AG04449 (cell line): ENCODE data around the gene C15orf39.
"Not testable (repeated sequence)": the region's sequence is repeated elsewhere in the genome, so short reads cannot be mapped to it uniquely, and the experiment has no call there.

Experiments
- CTCF ChIA-PET: fragments of 350-600 bp; formaldehyde crosslinking; extraction: SDS; loops from one replicate; lab custom pipeline; 2021; ENCODE audit warnings: antibody characterized with exemption; lab: Yijun Ruan, JAX
- POLR2A ChIA-PET: fragments of 400-600, 350-600 bp; formaldehyde crosslinking; extraction: SDS; loops from one replicate; lab custom pipeline; 2020; ENCODE audit warnings: antibody characterized with exemption, inconsistent platforms; lab: Yijun Ruan, JAX
- DNase-seq: peaks from one replicate; pipeline ENCODE4 v3.0.0-alpha.2; 2010; ENCODE audit warnings: low read depth, low spot score
- H3K4me3 ChIP-seq: 2 replicates; pipeline ENCODE4 v1.5.1; 2011; ENCODE audit warnings: low read depth, mild to moderate bottlenecking, control low read depth, low read length
- CTCF ChIP-seq: IDR thresholded peaks from one replicate; pipeline ENCODE4 v1.5.1; 2011; ENCODE audit warnings: mild to moderate bottlenecking, moderate library complexity, low read length, control low read depth, inconsistent platforms; ENCODE audit not compliant: insufficient read depth; ENCODE audit errors: missing control alignments

Gene C15orf39

GRCh38 chr15:75249726-75250125 is 48.0 kb downstream of the C15orf39 start:
- ChIA-PET CTCF (interaction anchor here (1.4 to 1.6 kb wide), 2 partner anchors 9 to 46 kb away, joined by 3 to 4 read pairs; no protein-coding TSS in a partner anchor), POLR2A (no interaction called here)
- no peak for TF ChIP-seq CTCF
- no peak for DNase-seq
- no peak overlapping the region for H3K4me3 ChIP-seq

GRCh38 chr15:75251343-75251742 is 49.7 kb downstream of the C15orf39 start:
- H3K4me3 ChIP-seq, POLR2A ChIA-PET, CTCF ChIA-PET, DNase-seq: not testable (repeated sequence)

GRCh38 chr15:75252285-75252684 is 50.6 kb downstream of the C15orf39 start:
- CTCF ChIA-PET, H3K4me3 ChIP-seq, DNase-seq, POLR2A ChIA-PET: not testable (repeated sequence)

- H3K4me3 ChIP-seq, DNase-seq, POLR2A ChIA-PET, CTCF ChIA-PET: not testable (repeated sequence)
These were observed 56.4 kb downstream of the C15orf39 start, which contains the start of gene GOLGA6C for GRCh38 chr15:75258034-75258433. Gene GOLGA6C, plus strand, starts transcription at chr15:75258334. Its CDS starts 265 bp downstream, at chr15:75258599.

- CTCF ChIA-PET, POLR2A ChIA-PET, H3K4me3 ChIP-seq, DNase-seq: not testable (repeated sequence)
These were observed 57.1 kb downstream of the C15orf39 start for GRCh38 chr15:75258620-75259343.

GRCh38 chr15:75259873-75260272 is 58.2 kb downstream of the C15orf39 start:
- POLR2A ChIA-PET, DNase-seq, H3K4me3 ChIP-seq, CTCF ChIA-PET: not testable (repeated sequence)
